Measurements from ENCODE around the gene BACH2.

The BACH2 gene

GRCh38 chr6:90222724-90223198, 73.9 kb downstream of the BACH2 start:
- Histone ChIP-seq H3K18ac (ENCODE audit: low read depth in 1 of 2, low read length in 2 of 2) (no peak overlapping the region), H3K27ac (ENCODE audit: low read length, poor library complexity, severe bottlenecking) (no peak overlapping the region), H3K36me3 (ENCODE audit: control insufficient read depth in 1 of 2, insufficient read depth in 2 of 2, low read depth in 1 of 2, low read length in 2 of 2) (no peaks in the 10 kb centered on the region), H3K9me3 (ENCODE audit: control insufficient read depth, low read length) (peaks cover 6% of the 10 kb centered on the region), H2BK5ac (ENCODE audit: low read depth, low read length, poor library complexity, severe bottlenecking) (no peak overlapping the region), H3K4me1 (ENCODE audit: control insufficient read depth, insufficient read depth, low read depth, low read length) (peaks cover 3% of the 10 kb centered on the region), H2AFZ (ENCODE audit: low read depth, low read length) (no peak overlapping the region), H2BK120ac (ENCODE audit: low read depth, low read length) (no peak overlapping the region), H2AK5ac (ENCODE audit: low read length, severe bottlenecking) (no peak overlapping the region), H3K79me1 (replicated peaks; ENCODE audit: low read length, poor library complexity, severe bottlenecking) (no peaks in the 10 kb centered on the region), H2BK15ac (ENCODE audit: low read depth, poor library complexity, severe bottlenecking) (no peak overlapping the region), H3K23ac (ENCODE audit: low read length in 2 of 2) (no peak overlapping the region), H3K4me3 (ENCODE audit: insufficient read depth in 1 of 2, low read depth in 1 of 2, low read length in 2 of 2) (no peak overlapping the region), H4K91ac (ENCODE audit: low read length) (no peak overlapping the region), H3K4me2 (ENCODE audit: low read length, poor library complexity, severe bottlenecking) (no peak overlapping the region), H3K14ac (ENCODE audit: low read length in 2 of 2) (no peak overlapping the region), H3K4ac (ENCODE audit: low read depth in 1 of 2, low read length in 2 of 2) (no peak overlapping the region), H3K9ac (ENCODE audit: low read length) (no peak overlapping the region), H3K27me3 (ENCODE audit: control insufficient read depth in 1 of 2, insufficient read depth in 1 of 2, low read length in 2 of 2) (no peaks in the 10 kb centered on the region), H4K8ac (ENCODE audit: low read length) (no peak overlapping the region), H2BK12ac (ENCODE audit: low read length in 2 of 2) (no peak overlapping the region)
- 87% methylated on average over 10 of the region's 10 CpGs for WGBS
- peak; percentile 13 for DNase-seq

- H4K91ac ChIP-seq (ENCODE audit: low read length), result no peak overlapping the region
- H3K27ac ChIP-seq (ENCODE audit: low read length, poor library complexity, severe bottlenecking), result no peak overlapping the region
- H2BK15ac ChIP-seq (ENCODE audit: low read depth, poor library complexity, severe bottlenecking), result no peak overlapping the region
- no peak overlapping the region for H2BK120ac ChIP-seq (ENCODE audit: low read depth, low read length)
- DNase-seq, result no peak
- no peaks in the 10 kb centered on the region for H3K36me3 ChIP-seq (ENCODE audit: control insufficient read depth in 1 of 2, insufficient read depth in 2 of 2, low read depth in 1 of 2, low read length in 2 of 2)
- H3K4me2 ChIP-seq (ENCODE audit: low read length, poor library complexity, severe bottlenecking), result no peak overlapping the region
- H2AK5ac ChIP-seq (ENCODE audit: low read length, severe bottlenecking), result no peak overlapping the region
- no peak overlapping the region for H3K18ac ChIP-seq (ENCODE audit: low read depth in 1 of 2, low read length in 2 of 2)
- WGBS, result 100% methylated on average over 1 of the region's 1 CpG
- no peaks in the 10 kb centered on the region for H3K27me3 ChIP-seq (ENCODE audit: control insufficient read depth in 1 of 2, insufficient read depth in 1 of 2, low read length in 2 of 2)
- no peak overlapping the region for H3K4me3 ChIP-seq (ENCODE audit: insufficient read depth in 1 of 2, low read depth in 1 of 2, low read length in 2 of 2)
- H3K23ac ChIP-seq (ENCODE audit: low read length in 2 of 2), result no peak overlapping the region
- peaks cover 6% of the 10 kb centered on the region for H3K9me3 ChIP-seq (ENCODE audit: control insufficient read depth, low read length)
- no peak overlapping the region for H2BK5ac ChIP-seq (ENCODE audit: low read depth, low read length, poor library complexity, severe bottlenecking)
- H4K8ac ChIP-seq (ENCODE audit: low read length), result no peak overlapping the region
- no peak overlapping the region for H2BK12ac ChIP-seq (ENCODE audit: low read length in 2 of 2)
- peaks cover 3% of the 10 kb centered on the region for H3K4me1 ChIP-seq (ENCODE audit: control insufficient read depth, insufficient read depth, low read depth, low read length)
- no peaks in the 10 kb centered on the region for H3K79me1 ChIP-seq (replicated peaks; ENCODE audit: low read length, poor library complexity, severe bottlenecking)
- no peak overlapping the region for H3K14ac ChIP-seq (ENCODE audit: low read length in 2 of 2)
- H2AFZ ChIP-seq (ENCODE audit: low read depth, low read length), result no peak overlapping the region
- no peak overlapping the region for H3K9ac ChIP-seq (ENCODE audit: low read length)
- no peak overlapping the region for H3K4ac ChIP-seq (ENCODE audit: low read depth in 1 of 2, low read length in 2 of 2)
These were observed 74.6 kb downstream of the BACH2 start for GRCh38 chr6:90222008-90222407.

- Histone ChIP-seq H3K79me1 (replicated peaks; ENCODE audit: low read length, poor library complexity, severe bottlenecking) (no peaks in the 10 kb centered on the region), H3K36me3 (ENCODE audit: control insufficient read depth in 1 of 2, insufficient read depth in 2 of 2, low read depth in 1 of 2, low read length in 2 of 2) (no peaks in the 10 kb centered on the region), H2BK12ac (ENCODE audit: low read length in 2 of 2) (no peak overlapping the region), H3K27ac (ENCODE audit: low read length, poor library complexity, severe bottlenecking) (no peak overlapping the region), H2BK5ac (ENCODE audit: low read depth, low read length, poor library complexity, severe bottlenecking) (no peak overlapping the region), H3K23ac (ENCODE audit: low read length in 2 of 2) (no peak overlapping the region), H3K4me3 (ENCODE audit: insufficient read depth in 1 of 2, low read depth in 1 of 2, low read length in 2 of 2) (no peak overlapping the region), H3K4me2 (ENCODE audit: low read length, poor library complexity, severe bottlenecking) (no peak overlapping the region), H3K18ac (ENCODE audit: low read depth in 1 of 2, low read length in 2 of 2) (peak overlapping the region in 1 of 2 experiments; percentile 28), H2AFZ (ENCODE audit: low read depth, low read length) (no peak overlapping the region), H3K9me3 (ENCODE audit: control insufficient read depth, low read length) (peaks cover 6% of the 10 kb centered on the region), H4K8ac (ENCODE audit: low read length) (no peak overlapping the region), H3K27me3 (ENCODE audit: control insufficient read depth in 1 of 2, insufficient read depth in 1 of 2, low read length in 2 of 2) (no peaks in the 10 kb centered on the region), H3K4me1 (ENCODE audit: control insufficient read depth, insufficient read depth, low read depth, low read length) (peaks cover 5% of the 10 kb centered on the region), H3K14ac (ENCODE audit: low read length in 2 of 2) (no peak overlapping the region), H3K9ac (ENCODE audit: low read length) (no peak overlapping the region), H2BK15ac (ENCODE audit: low read depth, poor library complexity, severe bottlenecking) (no peak overlapping the region), H2BK120ac (ENCODE audit: low read depth, low read length) (no peak overlapping the region), H3K4ac (ENCODE audit: low read depth in 1 of 2, low read length in 2 of 2) (no peak overlapping the region), H4K91ac (ENCODE audit: low read length) (peak overlapping the region; percentile 71), H2AK5ac (ENCODE audit: low read length, severe bottlenecking) (no peak overlapping the region)
- no peak for DNase-seq
- WGBS, result 91% methylated on average over 4 of the region's 4 CpGs
These were observed 75.2 kb downstream of the BACH2 start for GRCh38 chr6:90221403-90221802.

- DNase-seq, result no peak
- Histone ChIP-seq H3K4me3 (ENCODE audit: insufficient read depth in 1 of 2, low read depth in 1 of 2, low read length in 2 of 2) (no peak overlapping the region), H2BK12ac (ENCODE audit: low read length in 2 of 2) (no peak overlapping the region), H2BK120ac (ENCODE audit: low read depth, low read length) (no peak overlapping the region), H2AK5ac (ENCODE audit: low read length, severe bottlenecking) (no peak overlapping the region), H4K8ac (ENCODE audit: low read length) (no peak overlapping the region), H3K4me1 (ENCODE audit: control insufficient read depth, insufficient read depth, low read depth, low read length) (peaks cover 12% of the 10 kb centered on the region), H3K27me3 (ENCODE audit: control insufficient read depth in 1 of 2, insufficient read depth in 1 of 2, low read length in 2 of 2) (no peaks in the 10 kb centered on the region), H3K18ac (ENCODE audit: low read depth in 1 of 2, low read length in 2 of 2) (no peak overlapping the region), H3K14ac (ENCODE audit: low read length in 2 of 2) (no peak overlapping the region), H2BK5ac (ENCODE audit: low read depth, low read length, poor library complexity, severe bottlenecking) (no peak overlapping the region), H3K9me3 (ENCODE audit: control insufficient read depth, low read length) (peaks cover 6% of the 10 kb centered on the region), H3K79me1 (replicated peaks; ENCODE audit: low read length, poor library complexity, severe bottlenecking) (no peaks in the 10 kb centered on the region), H3K9ac (ENCODE audit: low read length) (peak overlapping the region; percentile 95), H2BK15ac (ENCODE audit: low read depth, poor library complexity, severe bottlenecking) (no peak overlapping the region), H3K23ac (ENCODE audit: low read length in 2 of 2) (no peak overlapping the region), H3K27ac (ENCODE audit: low read length, poor library complexity, severe bottlenecking) (no peak overlapping the region), H4K91ac (ENCODE audit: low read length) (no peak overlapping the region), H3K36me3 (ENCODE audit: control insufficient read depth in 1 of 2, insufficient read depth in 2 of 2, low read depth in 1 of 2, low read length in 2 of 2) (no peaks in the 10 kb centered on the region), H2AFZ (ENCODE audit: low read depth, low read length) (no peak overlapping the region), H3K4me2 (ENCODE audit: low read length, poor library complexity, severe bottlenecking) (no peak overlapping the region), H3K4ac (ENCODE audit: low read depth in 1 of 2, low read length in 2 of 2) (no peak overlapping the region)
- no CpG with 5 or more reads among the region's 1 CpG for WGBS
These were observed 76.4 kb downstream of the BACH2 start for GRCh38 chr6:90220273-90220672.
